Activated CD8-positive, alpha-beta memory T cell treated with anti-CD3 and anti-CD28 coated beads, Interleukin-2, amount 50 U/mL, for 24 hours (primary cell): ENCODE results near the gene MPZL2.
A peak's percentile ranks its signal among the peaks of the same experiment; 100 is the strongest.

Experiments used
- DNase-seq: peaks from one replicate; pipeline ENCODE4 v3.0.0-alpha.2; 2020; ENCODE audit errors: extremely low read depth

MPZL2 gene

DNA sequence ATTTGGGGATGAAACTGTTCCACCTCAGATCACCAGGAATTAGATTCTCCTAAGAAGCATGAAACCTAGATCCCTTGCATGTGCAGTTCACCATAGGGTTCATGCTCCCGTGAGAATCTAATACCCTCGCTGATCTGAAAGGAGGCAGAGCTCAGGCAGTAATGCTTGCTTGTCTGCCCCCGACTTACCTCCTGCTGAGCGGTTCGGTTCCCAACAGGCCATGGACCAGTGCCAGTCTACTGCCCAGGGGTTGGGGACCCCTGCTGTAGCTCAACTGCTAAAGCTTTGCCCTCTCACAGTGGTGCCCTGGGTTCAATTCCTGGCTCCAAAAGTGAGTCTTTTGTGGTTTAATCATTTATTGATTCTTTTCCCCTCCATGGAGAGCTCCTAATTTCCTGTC, 42.7 kb downstream of the MPZL2 start:
- DNase-seq = no peak

DNA sequence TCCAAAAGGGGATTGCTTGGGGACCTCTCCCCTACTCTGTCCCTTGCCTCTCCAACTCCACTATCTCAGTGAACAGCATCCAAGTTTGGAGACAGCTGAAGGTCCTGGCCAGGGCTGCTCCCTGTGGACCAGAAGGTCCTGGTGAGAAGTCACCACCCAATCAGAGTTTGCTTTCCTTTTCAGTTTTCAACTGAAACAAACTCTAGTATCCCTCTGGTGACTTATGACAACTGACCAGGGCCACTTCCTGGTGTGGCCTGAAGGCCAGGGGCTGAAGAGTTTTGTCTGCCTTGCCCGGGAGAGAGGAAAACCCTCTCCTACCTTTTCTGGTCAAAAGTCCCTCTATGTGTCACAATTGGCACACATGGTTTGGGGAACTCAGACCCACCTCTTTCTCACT, 44.4 kb downstream of the MPZL2 start:
- DNase-seq = no peak

DNA sequence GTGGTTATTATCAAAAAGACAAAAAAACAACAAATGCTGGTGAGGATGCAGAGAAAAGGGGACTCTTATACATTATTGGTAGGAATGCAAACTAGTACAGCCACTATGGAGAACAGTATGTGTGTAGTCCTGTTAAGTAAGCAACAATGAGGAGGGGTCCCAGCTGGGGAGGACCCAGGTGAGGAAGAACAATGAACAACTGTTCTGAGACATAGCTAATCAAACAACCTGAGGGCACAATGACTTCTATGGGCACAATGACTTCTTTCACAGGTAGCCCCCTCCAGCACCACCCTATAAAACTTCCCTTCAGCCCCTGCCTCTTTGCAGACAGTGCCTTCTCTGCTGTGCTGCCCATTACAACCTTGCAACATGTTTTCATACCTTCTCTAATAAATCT, 44.9 kb downstream of the MPZL2 start:
- DNase-seq = no peak

DNA sequence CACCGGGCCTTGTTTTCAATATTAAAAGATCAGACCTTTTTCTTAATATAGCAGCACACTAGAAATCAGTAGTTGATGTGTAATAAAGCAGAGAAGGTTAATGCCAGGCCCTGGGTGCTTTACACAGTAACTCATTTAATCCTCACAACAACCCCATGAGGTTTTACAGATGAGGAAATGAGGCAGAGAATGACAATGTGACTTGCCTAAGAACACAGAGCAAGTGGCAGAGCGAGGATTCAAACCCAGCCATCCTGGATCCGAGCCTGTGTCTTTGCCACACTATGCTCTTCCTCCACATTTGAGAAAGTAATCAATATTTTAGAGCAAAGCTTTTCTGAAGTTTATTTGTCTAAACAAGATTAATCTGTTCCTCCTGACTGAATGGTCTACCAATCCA, 46.5 kb downstream of the MPZL2 start:
- no peak for DNase-seq

DNA sequence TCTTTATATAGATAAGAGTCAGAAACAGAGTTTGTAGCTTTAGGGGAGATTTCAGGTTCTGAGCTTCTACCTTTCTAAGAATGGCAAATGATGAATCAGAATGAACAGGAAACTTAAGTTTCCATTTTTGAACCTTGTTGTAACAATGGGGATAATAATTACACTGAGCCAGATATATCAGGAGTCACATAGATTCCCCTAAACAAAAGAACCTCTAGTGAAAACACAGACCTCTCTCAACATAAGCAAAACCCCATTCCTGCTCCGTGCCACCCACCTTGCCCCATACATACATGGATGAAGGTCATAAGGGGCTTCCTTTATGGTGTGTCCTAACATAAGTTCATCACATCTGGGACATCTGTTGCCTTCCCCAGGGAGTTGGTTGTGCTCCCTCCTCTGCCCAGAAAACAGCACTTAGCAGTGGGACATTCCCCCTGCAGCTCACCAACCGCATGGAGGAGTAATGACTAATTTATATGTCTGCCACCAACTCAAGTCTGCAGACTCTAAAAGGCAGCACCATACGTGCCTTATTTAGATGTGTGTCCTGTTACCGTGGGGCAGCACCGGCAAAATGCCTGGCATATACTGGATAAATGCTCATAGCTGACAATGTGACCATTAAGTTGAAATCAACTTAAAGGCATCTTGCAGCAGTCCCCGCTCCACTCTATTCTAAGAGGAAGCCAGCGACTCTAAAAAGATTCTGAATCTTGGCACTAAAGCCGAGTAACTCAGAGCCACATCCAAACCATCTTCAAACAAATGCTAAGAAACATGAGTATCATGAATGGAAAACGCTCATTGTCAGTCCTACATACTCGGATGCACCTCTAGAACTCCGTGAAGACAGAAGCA, 47.2 kb downstream of the MPZL2 start:
- peak; percentile 34 for DNase-seq

DNA sequence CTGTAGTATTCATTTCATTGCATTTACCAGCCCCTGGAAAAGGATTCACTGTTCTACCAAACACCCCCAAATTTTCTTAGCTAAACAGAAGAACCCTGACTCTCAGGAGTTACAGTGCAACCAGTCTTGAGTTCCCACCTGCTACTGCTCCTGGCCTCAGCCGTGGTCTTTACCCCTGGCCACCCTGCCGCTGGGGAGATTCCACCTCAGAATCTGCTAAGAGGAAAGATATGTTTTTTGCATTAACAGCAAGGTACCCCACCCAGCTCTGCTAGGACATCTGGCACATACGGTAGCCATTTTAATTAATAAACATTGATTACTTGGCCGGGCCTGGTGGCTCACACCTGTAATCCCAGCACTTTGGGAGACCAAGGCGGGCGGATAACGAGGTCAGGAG, 48.3 kb downstream of the MPZL2 start:
- no peak for DNase-seq

DNA sequence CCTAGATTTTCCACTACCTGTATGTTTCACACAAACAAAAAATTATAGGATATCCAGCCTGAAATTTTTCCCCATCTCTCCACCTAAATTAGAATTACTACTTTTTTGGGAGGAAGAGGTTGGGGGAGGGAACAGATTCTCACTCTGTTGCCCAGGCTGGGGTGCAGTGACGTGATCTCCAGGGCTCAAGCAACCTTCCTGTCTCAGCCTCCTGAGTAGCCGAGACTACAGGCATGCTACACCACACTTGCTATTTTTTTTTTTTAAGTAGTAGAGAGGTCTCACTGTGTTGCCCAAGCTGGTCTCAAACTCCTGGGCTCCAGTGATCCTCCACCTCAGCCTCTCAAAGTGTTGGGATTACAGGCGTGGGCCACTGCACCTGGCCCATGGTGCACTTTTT, 48.8 kb downstream of the MPZL2 start:
- no peak for DNase-seq

DNA sequence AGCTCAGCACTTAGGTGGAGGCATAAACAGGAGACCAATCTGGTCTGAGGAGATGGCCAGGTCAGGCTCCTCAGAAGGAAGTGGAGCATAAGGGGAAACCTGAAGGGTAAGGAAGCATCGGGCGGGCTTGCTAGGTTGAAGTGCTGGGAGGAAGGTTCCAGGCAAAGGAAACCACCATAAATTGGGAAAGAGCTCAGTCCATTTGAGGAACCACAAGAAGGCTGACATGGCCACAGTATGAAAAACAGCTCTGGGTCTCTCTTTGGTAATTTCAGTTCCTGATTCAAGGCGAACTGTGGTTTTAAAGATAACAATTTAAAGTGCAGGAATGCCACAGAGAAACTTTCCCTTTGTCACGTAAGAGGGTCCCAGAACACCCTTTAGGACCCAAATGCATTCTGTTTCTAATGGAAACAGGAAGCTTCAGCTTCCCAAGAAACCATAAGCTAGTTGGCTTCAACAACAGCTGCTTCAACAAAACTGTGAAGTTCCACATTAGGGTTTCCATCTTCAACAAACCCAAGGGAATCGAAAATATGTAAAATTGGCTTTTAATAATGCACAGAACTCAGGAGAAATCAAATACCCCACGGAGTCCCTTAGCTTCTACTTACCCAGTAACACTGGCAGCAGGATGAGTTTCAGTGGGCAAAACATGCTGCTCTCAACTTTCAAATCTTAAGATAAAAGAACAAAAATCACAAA, 49.7 kb downstream of the MPZL2 start:
- no peak for DNase-seq

DNA sequence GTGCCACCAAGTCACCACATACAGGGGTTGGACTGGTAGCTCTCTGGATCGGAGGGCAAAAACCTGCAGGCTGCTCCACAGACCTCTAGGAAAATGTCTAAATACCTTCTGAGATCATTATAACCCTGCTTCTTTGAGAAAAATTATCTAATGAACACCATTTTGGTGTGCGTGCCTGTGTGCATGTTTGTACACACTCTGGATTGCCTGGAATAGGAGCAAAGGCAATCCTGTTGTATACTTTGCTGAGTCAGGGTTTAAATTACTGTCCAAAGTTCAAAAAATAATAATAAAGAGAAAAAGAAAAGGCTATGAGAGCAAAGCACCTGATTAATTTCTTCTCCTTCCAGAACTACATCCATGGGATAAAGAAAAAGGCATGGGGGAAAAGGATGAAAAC, 50.3 kb downstream of the MPZL2 start:
- no peak for DNase-seq

DNA sequence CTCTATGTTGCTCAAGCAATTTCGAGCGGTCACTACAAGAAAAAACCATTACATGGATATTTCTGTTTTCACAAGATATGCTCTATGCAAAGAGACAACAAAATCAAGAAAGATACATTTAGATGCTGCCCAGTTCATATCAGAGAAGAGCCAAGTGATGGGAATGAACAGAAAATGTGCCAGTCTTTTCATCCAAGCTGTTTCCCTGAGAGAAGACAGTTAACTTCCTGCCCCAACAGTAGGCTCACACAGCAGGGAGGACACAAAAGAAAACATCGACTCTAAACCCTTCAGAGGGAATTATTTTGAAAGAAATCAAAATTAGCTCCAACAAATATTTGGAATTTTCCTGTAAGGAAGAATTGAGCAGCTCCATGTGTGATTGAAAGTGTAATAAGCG, 50.9 kb downstream of the MPZL2 start:
- DNase-seq = no peak

DNA sequence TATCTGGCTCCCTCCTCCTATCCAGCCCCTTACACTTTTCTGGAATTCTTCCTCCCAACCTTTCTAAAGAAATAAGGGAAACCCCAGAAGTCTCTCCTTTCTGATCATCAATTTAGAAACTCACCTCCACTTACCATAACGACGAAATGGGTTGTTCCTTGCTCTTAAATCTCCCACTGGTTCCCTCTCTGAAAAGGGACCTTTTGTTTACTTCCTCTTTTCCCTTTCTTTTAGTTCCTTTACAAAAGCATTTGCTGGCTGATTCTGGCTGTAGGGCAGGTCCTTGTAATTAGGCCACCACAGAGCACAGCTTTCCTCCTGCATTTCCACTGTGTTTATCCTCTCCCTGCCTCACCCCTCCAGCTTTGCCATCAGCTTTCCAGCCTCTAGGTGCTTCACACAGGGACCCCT, 51.3 kb downstream of the MPZL2 start:
- DNase-seq = no peak

DNA sequence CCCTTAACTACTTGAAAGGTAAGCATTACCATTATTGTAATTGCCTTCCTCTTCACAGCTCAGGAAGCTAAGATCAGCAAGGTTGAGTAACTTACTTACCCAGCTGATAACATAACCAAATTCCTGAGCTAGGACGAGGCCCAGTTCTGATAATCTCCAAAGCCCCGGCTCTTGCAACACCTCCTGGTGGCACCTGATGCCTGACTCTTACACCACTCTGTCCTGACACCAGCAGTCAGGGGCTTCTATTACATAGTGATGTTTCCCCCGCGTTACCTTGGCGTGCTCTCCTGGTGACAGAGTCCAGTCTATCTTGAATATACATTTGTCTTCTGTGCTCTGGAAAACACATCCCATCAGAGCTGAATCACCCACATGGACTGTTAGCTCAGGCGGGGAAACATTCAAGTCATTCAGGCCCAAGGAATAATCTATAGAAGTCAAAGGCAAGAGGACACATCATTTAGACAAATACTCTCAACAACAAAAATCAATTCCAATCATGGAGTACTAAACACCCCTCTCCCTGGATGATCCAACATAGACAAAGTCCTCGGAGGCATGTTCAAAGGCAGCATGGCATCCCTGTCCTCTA, 51.9 kb downstream of the MPZL2 start:
- DNase-seq = no peak

DNA sequence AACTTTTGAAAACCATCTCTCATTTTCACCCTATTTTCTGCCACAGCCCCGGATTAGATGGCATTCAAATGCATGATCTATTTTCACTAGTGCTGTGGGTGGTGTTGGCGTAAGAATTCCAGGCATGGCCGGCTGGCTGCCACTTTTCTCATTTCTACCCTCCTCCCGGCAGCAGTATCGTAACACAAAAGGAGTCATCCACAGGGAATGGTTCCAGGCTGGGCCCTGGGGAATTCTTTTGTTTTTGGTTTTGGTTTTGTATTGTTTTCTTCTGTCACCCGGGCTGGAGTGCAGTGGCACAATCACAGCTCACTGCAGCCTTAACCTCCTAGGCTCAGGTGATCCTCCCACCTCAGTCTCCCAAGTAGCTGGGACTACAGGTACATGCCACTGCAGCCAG, 53.1 kb downstream of the MPZL2 start:
- no peak for DNase-seq

DNA sequence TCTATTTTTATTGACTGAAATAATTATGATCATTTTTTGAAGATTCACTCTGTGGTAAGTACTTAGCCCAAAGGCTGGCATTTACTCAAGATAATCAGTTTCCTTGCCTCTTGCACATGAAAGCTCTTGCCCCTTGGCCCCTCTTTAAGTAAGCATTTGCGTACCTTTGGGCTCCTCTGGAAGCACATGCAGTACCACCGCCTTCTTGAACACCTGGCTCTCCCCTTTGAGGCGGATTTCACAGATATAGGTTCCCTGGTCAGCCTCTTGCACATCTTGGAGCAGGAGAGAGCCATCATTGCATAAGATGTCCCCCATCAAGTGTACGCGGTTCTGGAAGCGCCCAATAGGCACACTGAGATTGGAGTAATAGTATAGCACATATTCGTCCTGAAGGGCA, 53.8 kb downstream of the MPZL2 start:
- no peak for DNase-seq

DNA sequence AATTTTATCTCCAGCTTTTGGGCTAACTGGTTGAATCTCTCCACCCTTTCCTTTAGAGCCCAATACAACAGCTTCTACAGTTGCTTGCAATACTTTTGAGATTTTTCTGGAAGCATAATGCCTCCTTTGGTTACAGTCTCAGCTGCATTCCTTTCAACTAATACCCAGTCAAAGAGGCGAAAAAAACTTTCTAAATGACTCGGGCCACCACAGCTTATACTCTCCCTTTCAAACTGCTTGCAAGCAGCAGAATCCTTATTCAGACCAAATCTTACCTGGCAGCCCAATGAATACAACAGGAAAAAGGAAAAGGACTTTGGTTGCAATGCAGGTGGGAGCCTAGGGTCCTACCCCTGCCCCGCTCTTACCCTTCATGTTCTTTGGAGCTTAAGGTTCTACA, 55.1 kb downstream of the MPZL2 start:
- no peak for DNase-seq

DNA sequence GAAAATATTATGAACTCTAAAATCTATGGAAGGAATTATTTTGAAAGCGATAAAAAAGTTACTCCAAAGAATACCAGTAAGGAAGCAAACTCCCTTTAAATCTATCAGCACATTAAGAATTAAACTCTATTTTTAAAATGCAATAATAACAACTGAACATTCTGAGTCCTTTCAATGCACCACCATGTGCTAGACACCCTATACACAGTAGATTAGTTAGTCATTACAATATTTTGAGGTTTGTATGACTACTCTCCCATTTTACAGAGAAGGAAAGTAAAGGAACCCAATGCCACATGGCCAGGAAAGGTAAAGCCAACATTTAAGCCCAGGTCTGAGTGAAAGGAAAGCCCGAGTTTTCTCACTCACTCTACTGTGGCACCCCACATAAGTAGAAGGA, 57.0 kb downstream of the MPZL2 start:
- no peak for DNase-seq

DNA sequence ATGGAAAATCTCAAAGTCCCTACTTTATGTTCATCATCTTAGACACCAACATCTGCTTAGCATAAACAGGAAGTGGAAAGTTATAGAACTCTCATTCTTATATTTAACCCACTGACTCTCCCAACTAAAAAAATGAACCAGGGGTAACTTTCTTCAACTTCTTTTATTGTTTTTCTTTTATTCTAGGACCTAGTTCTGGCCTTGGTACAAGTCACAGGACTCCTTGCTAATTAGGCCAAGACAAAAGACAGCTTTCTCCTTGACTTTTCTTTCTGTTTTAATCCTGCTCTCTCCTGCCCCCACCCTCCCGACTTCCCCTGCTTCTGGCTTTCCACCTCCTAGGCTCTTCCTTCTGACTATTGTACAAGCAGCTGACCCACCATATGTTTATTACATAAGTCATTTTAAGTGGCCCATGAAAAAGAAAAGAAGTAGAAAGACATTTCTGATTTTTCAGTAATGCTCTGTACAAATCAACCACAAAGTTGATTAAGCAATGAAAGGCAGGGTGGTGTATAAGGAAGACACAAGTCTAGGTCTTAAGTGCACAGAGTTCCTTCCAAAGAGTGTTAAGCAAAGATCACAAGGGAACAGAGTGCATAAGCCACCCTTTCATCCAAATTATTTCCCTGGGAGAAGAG, 57.6 kb downstream of the MPZL2 start:
- no peak for DNase-seq

DNA sequence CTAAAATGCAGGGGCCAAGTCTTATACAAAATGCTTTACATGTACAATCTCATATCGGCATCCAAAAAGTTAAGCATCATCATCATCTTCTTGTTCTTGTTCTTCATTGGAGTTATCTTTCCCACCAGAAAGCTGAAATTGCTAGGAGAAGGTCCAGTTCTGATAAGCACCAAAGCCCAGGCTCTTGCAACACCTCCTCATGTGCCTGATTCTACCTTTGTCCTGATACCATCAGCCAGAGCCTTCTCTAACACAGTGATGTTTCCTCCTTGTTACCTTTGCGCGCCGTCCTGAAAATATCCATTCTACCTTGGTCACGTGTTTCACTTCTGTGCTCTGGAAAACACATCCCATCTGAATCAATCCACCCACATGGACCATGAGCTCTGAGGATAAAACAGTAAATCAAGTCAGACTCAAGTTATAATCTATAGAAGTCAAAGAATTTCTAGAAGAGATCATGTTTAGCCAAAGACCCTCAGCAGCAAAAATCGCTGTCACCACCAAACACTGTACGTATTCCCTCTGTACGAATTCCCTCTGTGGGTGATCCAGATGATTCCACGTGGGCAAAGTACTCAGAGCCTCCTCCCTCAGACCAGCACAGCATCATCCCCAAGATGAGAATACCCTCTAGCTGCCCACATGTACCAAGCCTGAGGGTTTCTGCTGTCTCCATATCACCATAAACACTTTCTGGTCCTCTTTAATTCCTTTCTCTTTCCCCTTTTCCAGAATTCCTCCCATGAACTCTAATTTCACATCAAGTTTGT, 58.3 kb downstream of the MPZL2 start:
- no peak for DNase-seq
